CD4-positive, alpha-beta T cell (primary cell): ENCODE data around the gene BLNK. TPM values are rescaled to one million over a fixed set of nuclear protein-coding genes. Genes with fewer than 3 reads are reported as not detected.

Source experiments
- ATAC-seq: fragments of 200-7000 bp; cut with Tn5 transposase; one replicate; pipeline ENCODE4 v1.10.0; 2022; ENCODE audit warnings: mild to moderate bottlenecking; ENCODE audit not compliant: poor library complexity
- CTCF ChIA-PET: fragments of 350-600 bp; sonication (Branson Sonifier 250); formaldehyde crosslinking; loops from one replicate; lab custom pipeline; 2021; ENCODE audit warnings: antibody characterized with exemption, inconsistent platforms; lab: Charles Lee
- POLR2A ChIA-PET: fragments of 350-600 bp; sonication (Branson Sonifier 250); formaldehyde crosslinking; loops from one replicate; lab custom pipeline; 2021; ENCODE audit warnings: antibody characterized with exemption, inconsistent platforms; lab: Charles Lee
- DNase-seq, 14 experiments: peaks; one replicate each; pipeline ENCODE4 v3.0.0-alpha.2; 2013 to 2020; ENCODE audit warnings: mixed read lengths in 2 of 14
- H3K27ac ChIP-seq, 2 donors: one replicate each; pipeline versions ENCODE4 v1.5.1 to v1.7.0; 2013; ENCODE audit warnings: low read length in 2 of 2, low read depth in 1 of 2, mild to moderate bottlenecking in 1 of 2
- H3K27me3 ChIP-seq, 2 experiments: 1 replicate in 1 of 2; 2 replicates in 1 of 2; pipeline versions ENCODE4 v1.6.1 to v1.7.0; 2013; ENCODE audit warnings: low read length in 2 of 2, control low read depth in 1 of 2, mild to moderate bottlenecking in 1 of 2, moderate library complexity in 1 of 2; ENCODE audit not compliant: insufficient read depth in 2 of 2, control insufficient read depth in 1 of 2
- H3K36me3 ChIP-seq: one replicate; pipeline ENCODE4 v1.6.1; 2013; ENCODE audit warnings: low read length, control low read depth; ENCODE audit not compliant: insufficient read depth
- H3K4me1 ChIP-seq: one replicate; pipeline ENCODE4 v1.6.1; 2013; ENCODE audit warnings: low read length, control low read depth; ENCODE audit not compliant: insufficient read depth
- H3K4me3 ChIP-seq: one replicate; pipeline ENCODE4 v1.5.1; 2013; ENCODE audit warnings: mild to moderate bottlenecking, low read length, moderate library complexity
- H3K9me3 ChIP-seq, 2 experiments: 1 replicate in 1 of 2; 2 replicates in 1 of 2; pipeline versions ENCODE4 v1.6.1 to v1.7.0; 2013; ENCODE audit warnings: low read length in 2 of 2, mild to moderate bottlenecking in 2 of 2, control low read depth in 1 of 2, moderate library complexity in 1 of 2; ENCODE audit not compliant: control insufficient read depth in 1 of 2, insufficient read depth in 1 of 2
- H3K27ac Mint-ChIP-seq: one replicate; pipeline ENCODE4 v1.8.0; 2020; ENCODE audit warnings: mixed read lengths
- H3K27me3 Mint-ChIP-seq: one replicate; pipeline ENCODE4 v1.8.0; 2021; ENCODE audit warnings: mixed read lengths
- H3K36me3 Mint-ChIP-seq: one replicate; pipeline ENCODE4 v1.8.0; 2021; ENCODE audit warnings: low read depth, mixed read lengths
- H3K4me1 Mint-ChIP-seq: one replicate; pipeline ENCODE4 v1.8.0; 2021; ENCODE audit warnings: low read depth, mixed read lengths
- H3K4me3 Mint-ChIP-seq: one replicate; pipeline ENCODE4 v1.8.0; 2020; ENCODE audit warnings: mild to moderate bottlenecking, mixed read lengths
- H3K9me3 Mint-ChIP-seq: one replicate; pipeline ENCODE4 v1.8.0; 2020; ENCODE audit warnings: mixed read lengths
- intact Hi-C, 2 experiments: fragments of 100-400 bp; cut with DNase I in 1 of 2; cut with micrococcal nuclease in 1 of 2; formaldehyde crosslinking; loops; one replicate each; pipeline versions ENCODE4 v1.15.1 to v1.9.0; 2023 to 2025; cut with DNase I, micrococcal nuclease
- total RNA-seq, 174 experiments: library from RNA in 2 of 174; stranded (reverse) in 2 of 174; gene quantifications; one replicate each; pipeline ENCODE4 v1.2.3 and lab custom pipeline; 2021 to 2026
- TF ChIP-seq, protein P1 (sequence below): fragments of 200-600 bp; IDR thresholded peaks from one replicate; pipeline ENCODE4 v1.8.0; 2022; ENCODE audit warnings: antibody characterized with exemption, mild to moderate bottlenecking

The BLNK gene
- total RNA-seq, 2 experiments from 2014 or later, result not detected

DNA sequence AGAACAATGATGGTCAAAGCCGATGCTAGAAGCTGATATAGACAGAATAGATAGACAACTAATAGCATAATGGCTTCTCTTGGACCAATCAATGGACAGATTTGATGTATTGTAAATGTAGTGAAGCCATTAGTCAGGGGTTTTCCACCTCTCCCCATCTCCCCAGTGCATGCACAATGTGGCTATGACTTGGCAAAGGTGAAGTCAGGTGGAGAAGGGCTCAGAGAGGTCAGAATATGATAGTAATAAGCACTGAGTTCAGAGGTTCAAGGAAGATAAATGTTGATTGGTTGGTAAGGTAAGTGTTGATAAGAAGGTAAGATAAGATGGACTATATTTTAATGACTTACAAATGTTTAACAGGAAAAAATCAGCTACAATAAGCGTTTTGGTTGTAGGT lies 28.5 kb downstream of the BLNK start:
- CTCF ChIA-PET, result no interaction called here
- H3K27ac ChIP-seq, result no peak overlapping the region
- DNase-seq, result no peak
- no peaks in the 10 kb centered on the region for H3K36me3 ChIP-seq
- intact Hi-C loops, result no loop called here
- no peak overlapping the region for H3K4me3 ChIP-seq
- H3K27me3 ChIP-seq, result no peaks in the 10 kb centered on the region
- Mint-ChIP-seq H3K9me3 (no peaks in the 10 kb centered on the region), H3K4me3 (no peak overlapping the region), H3K27me3 (peaks cover 8% of the 10 kb centered on the region), H3K36me3 (no peaks in the 10 kb centered on the region), H3K27ac (no peak overlapping the region), H3K4me1 (no peaks in the 10 kb centered on the region)
- no peaks in the 10 kb centered on the region for H3K4me1 ChIP-seq
- H3K9me3 ChIP-seq, result no peaks in the 10 kb centered on the region
- TF ChIP-seq, protein P1, sequence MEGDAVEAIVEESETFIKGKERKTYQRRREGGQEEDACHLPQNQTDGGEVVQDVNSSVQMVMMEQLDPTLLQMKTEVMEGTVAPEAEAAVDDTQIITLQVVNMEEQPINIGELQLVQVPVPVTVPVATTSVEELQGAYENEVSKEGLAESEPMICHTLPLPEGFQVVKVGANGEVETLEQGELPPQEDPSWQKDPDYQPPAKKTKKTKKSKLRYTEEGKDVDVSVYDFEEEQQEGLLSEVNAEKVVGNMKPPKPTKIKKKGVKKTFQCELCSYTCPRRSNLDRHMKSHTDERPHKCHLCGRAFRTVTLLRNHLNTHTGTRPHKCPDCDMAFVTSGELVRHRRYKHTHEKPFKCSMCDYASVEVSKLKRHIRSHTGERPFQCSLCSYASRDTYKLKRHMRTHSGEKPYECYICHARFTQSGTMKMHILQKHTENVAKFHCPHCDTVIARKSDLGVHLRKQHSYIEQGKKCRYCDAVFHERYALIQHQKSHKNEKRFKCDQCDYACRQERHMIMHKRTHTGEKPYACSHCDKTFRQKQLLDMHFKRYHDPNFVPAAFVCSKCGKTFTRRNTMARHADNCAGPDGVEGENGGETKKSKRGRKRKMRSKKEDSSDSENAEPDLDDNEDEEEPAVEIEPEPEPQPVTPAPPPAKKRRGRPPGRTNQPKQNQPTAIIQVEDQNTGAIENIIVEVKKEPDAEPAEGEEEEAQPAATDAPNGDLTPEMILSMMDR, result no peak
- POLR2A ChIA-PET, result no interaction called here
- no peak for ATAC-seq

DNA sequence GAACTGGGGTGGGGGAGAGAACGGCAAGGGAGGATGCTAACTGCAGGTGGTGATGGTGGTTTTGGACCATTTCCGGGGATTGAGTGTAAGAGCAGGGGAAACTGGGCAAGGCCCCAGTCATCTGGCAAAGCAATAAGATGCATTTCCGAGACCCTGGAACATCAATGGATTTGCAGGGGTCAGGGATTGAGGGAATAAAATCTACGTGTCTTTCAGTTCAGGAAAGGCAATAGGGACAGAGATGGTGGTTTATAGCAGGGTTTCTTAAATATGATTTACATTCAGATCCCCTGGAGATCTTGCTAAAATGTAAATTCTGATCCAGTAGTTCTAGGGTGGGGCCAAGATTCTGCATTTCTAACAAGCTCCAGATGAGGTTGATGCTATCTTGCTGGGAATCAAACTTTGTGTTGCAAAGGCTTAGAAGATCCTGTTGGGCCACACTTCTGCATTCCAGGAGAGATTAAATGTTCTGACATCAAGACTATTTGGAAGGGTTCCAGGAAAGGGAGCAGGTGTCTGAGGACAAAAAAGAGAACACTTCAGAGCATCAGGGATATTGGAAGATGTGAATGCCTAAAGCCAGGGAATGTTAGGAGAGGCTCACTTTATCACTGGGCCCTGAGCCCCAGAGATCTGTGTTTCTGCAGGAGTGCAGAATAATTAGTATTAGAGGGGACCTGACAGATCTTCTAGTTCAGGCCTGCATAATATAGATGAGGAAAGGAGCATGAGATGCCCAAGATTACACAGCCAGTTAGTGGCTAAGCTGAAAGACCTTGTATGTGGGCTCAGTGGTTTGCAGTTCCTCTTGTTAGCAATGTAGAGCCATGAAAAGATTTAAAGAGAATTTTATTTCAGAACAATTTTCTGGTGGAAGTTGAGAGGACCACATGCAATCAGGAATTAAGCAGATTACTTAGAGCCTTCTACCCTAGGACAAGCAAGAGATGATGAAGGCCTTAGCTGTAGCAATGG lies 32.4 kb downstream of the BLNK start:
- TF ChIP-seq, protein P1, result no peak
- no peak overlapping the region for H3K27ac Mint-ChIP-seq
- ATAC-seq (no peak), DNase-seq (no peak)
- no peaks in the 10 kb centered on the region for H3K9me3 Mint-ChIP-seq
- H3K9me3 ChIP-seq, result no peaks in the 10 kb centered on the region
- H3K27ac ChIP-seq, result no peak overlapping the region
- intact Hi-C loops, result no loop called here
- H3K36me3 Mint-ChIP-seq, result no peaks in the 10 kb centered on the region
- no peaks in the 10 kb centered on the region for H3K4me1 Mint-ChIP-seq
- POLR2A ChIA-PET, result interaction anchor here (0.6 kb wide), 1 partner anchor 68 kb away, joined by 3 read pairs; no protein-coding TSS in a partner anchor
- H3K4me3 Mint-ChIP-seq, result no peak overlapping the region
- H3K27me3 ChIP-seq, result no peaks in the 10 kb centered on the region
- CTCF ChIA-PET, result interaction anchor here (2.0 kb wide), 1 partner anchor 9 kb away, joined by 12 read pairs; no protein-coding TSS in a partner anchor
- no peak overlapping the region for H3K4me3 ChIP-seq
- H3K36me3 ChIP-seq, result no peaks in the 10 kb centered on the region
- H3K27me3 Mint-ChIP-seq, result peaks cover 8% of the 10 kb centered on the region
- H3K4me1 ChIP-seq, result no peaks in the 10 kb centered on the region

DNA sequence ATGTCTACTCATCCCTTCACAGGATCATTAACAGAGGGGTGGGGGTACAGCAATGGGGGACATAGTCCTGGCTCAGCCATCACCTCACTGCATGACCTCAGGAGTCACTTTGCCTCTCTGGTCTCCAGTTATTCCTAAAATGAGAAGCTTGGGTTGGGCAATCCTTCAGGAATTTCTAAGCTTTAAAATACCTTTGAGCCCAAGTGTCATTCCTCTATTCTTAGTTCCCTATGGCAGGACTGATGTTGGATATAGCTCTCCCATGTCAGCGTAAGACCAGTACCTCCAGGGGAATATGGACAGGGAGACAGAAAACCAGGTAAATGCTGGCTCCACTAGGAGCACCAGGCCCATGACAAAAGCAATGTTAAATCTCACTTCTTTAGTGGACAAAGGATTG lies 34.5 kb downstream of the BLNK start:
- no peak overlapping the region for H3K27ac ChIP-seq
- H3K4me3 ChIP-seq, result no peak overlapping the region
- no peaks in the 10 kb centered on the region for H3K4me1 ChIP-seq
- DNase-seq, result no peak
- H3K4me3 Mint-ChIP-seq, result no peak overlapping the region
- intact Hi-C loops, result no loop called here
- H3K9me3 ChIP-seq, result no peaks in the 10 kb centered on the region
- TF ChIP-seq, protein P1, result no peak
- no peaks in the 10 kb centered on the region for H3K9me3 Mint-ChIP-seq
- H3K27ac Mint-ChIP-seq, result no peak overlapping the region
- H3K4me1 Mint-ChIP-seq, result no peaks in the 10 kb centered on the region
- no peaks in the 10 kb centered on the region for H3K36me3 Mint-ChIP-seq
- H3K36me3 ChIP-seq, result no peaks in the 10 kb centered on the region
- POLR2A ChIA-PET, result no interaction called here
- H3K27me3 ChIP-seq, result no peaks in the 10 kb centered on the region
- H3K27me3 Mint-ChIP-seq, result no peaks in the 10 kb centered on the region
- no peak for ATAC-seq
- CTCF ChIA-PET, result interaction anchor here (2.0 kb wide), 1 partner anchor 7 kb away, joined by 12 read pairs; no protein-coding TSS in a partner anchor
